Measurements from ENCODE around the gene VSTM2L. TPM values are rescaled to one million over a fixed set of nuclear protein-coding genes. Genes with fewer than 3 reads are reported as not detected.

Gene VSTM2L
- polyA plus RNA-seq, 2 of the 4 experiments (the other 2 are of a cell fraction), result 2.0 to 5.8 TPM

DNA sequence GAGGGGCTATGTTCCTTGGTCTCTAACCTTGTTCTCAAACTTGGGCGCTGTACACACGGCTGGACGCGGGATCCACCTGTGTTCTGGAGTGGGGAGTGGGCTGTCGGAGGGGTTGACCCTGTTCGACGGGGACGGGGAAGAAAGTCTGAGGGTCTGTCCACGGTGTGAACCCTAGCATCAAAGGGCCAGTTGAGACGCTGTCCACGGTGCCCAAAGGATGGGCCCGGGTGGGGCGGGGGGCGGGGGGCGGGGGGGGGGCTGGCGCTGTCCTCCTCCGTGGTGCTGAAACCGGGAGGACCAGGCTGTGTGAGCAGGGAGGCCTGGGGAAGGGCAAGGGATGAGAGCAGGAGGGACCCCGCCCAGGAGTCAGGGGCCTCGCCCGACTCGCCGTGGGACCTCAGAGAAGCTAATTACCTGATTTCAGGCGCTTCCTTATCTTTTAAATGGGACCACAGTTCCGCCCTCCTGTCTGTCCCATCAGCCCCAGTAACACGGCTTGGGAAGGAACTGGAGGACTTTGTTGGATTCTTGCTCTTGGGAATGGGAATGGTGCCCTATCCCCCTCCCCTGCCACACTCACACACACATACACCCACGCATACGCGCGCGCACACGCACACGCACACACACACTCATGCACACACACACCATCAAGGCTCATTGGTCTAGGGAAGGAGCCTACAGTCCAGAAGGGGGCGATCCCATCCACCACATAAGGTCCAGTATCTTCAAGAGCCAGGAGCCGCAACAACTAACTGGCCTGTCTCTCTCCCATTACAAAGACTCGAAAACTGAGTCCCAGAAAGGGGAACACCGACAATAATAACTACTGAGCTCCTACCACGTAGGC lies 1.0 kb upstream of the VSTM2L start (continued):
- TF ChIP-seq, protein P1, sequence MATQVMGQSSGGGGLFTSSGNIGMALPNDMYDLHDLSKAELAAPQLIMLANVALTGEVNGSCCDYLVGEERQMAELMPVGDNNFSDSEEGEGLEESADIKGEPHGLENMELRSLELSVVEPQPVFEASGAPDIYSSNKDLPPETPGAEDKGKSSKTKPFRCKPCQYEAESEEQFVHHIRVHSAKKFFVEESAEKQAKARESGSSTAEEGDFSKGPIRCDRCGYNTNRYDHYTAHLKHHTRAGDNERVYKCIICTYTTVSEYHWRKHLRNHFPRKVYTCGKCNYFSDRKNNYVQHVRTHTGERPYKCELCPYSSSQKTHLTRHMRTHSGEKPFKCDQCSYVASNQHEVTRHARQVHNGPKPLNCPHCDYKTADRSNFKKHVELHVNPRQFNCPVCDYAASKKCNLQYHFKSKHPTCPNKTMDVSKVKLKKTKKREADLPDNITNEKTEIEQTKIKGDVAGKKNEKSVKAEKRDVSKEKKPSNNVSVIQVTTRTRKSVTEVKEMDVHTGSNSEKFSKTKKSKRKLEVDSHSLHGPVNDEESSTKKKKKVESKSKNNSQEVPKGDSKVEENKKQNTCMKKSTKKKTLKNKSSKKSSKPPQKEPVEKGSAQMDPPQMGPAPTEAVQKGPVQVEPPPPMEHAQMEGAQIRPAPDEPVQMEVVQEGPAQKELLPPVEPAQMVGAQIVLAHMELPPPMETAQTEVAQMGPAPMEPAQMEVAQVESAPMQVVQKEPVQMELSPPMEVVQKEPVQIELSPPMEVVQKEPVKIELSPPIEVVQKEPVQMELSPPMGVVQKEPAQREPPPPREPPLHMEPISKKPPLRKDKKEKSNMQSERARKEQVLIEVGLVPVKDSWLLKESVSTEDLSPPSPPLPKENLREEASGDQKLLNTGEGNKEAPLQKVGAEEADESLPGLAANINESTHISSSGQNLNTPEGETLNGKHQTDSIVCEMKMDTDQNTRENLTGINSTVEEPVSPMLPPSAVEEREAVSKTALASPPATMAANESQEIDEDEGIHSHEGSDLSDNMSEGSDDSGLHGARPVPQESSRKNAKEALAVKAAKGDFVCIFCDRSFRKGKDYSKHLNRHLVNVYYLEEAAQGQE (IDR thresholded peaks at IDR 0.05), result peak; percentile 80
- TF ChIP-seq HES2 (IDR thresholded peaks at IDR 0.05), result no peak
- TF ChIP-seq SMC3 (IDR thresholded peaks at IDR 0.05), result peak; percentile 63

GRCh38 chr20:37903317-37904007 lies 535 bp downstream of the VSTM2L start:
- H3K4me1 ChIP-seq, result peaks cover 32% of the 10 kb centered on the region
- ChIA-PET POLR2A (no interaction called here), CTCF (interaction anchor here (0.5 to 1.9 kb wide), 19 partner anchors 9 to 414 kb away, joined by 3 to 7 read pairs (median 4); no protein-coding TSS in a partner anchor)
- WGBS (ENCODE audit: missing lambda C conversion rate), result 38% methylated on average over 39 of the region's 67 CpGs
- DNase-seq (ENCODE audit: low read depth in 1 of 2, low spot score in 1 of 2), result peak; percentile 21 to 41
- FAIRE-seq, result no peak
- H3K4me2 ChIP-seq, result peak overlapping the region; percentile 73
- TF ChIP-seq CTCF (IDR thresholded peaks at IDR 0.05) (peak; percentile 71), FOXS1 (CRISPR knock-in tag; IDR thresholded peaks at IDR 0.05) (no peak), ESRRA (IDR thresholded peaks at IDR 0.05; ENCODE audit: borderline replicate concordance, low read length) (no peak), RAD21 (conservative IDR thresholded peaks at IDR 0.05 in 1 of 2, IDR thresholded peaks at IDR 0.05 in 1 of 2) (0 out of 5 replicates have a peak, but pooled peaks of 1 of the 2 experiments have one; percentile 4), SMC3 (IDR thresholded peaks at IDR 0.05) (peak; percentile 47; the same call in 1 of the 3 replicates)
- ATAC-seq, result peak in 1 of 2 experiments; percentile 7; a peak in 2 of 6 replicates
- no peaks in the 10 kb centered on the region for H3K9me3 ChIP-seq
- H3K4me3 ChIP-seq, result peak overlapping the region; percentile 82
- peak overlapping the region; percentile 85 to 91 for H3K27ac ChIP-seq

- H3K27ac ChIP-seq, result peak overlapping the region in 1 of 2 experiments; percentile 91; a peak in 1 of 6 replicates
- POLR2A ChIA-PET, result no interaction called here
- no peak for FAIRE-seq
- CTCF ChIA-PET, result interaction anchor here (0.5 to 1.9 kb wide), 2 partner anchors 18 to 340 kb away, joined by 3 to 7 read pairs; no protein-coding TSS in a partner anchor
- H3K4me3 ChIP-seq, result no peak overlapping the region; the same call in 2 of the 3 replicates
- no peaks in the 10 kb centered on the region for H3K9me3 ChIP-seq
- H3K4me1 ChIP-seq, result peaks cover 35% of the 10 kb centered on the region
- H3K4me2 ChIP-seq, result peak overlapping the region; percentile 73
- WGBS (ENCODE audit: missing lambda C conversion rate), result 76% methylated on average over 10 of the region's 12 CpGs
- no peak for ATAC-seq
- no peak for DNase-seq (ENCODE audit: low read depth in 1 of 2, low spot score in 1 of 2)
- TF ChIP-seq SMC3 (IDR thresholded peaks at IDR 0.05) (no peak), ESRRA (IDR thresholded peaks at IDR 0.05; ENCODE audit: borderline replicate concordance, low read length) (no peak), PBX3 (IDR thresholded peaks at IDR 0.05) (no peak), FOSL2 (IDR thresholded peaks at IDR 0.05) (no peak), FOSL2 (CRISPR knock-in tag; IDR thresholded peaks at IDR 0.05) (no peak), FOXS1 (CRISPR knock-in tag; IDR thresholded peaks at IDR 0.05) (no peak), POLR2A (IDR thresholded peaks at IDR 0.05; ENCODE audit: low read length) (no peak), RNF2 (IDR thresholded peaks at IDR 0.05; ENCODE audit: borderline replicate concordance, low read depth) (no peak), PHF8 (IDR thresholded peaks at IDR 0.05; ENCODE audit: borderline replicate concordance, low read depth) (no peak), CHD4 (IDR thresholded peaks at IDR 0.05; ENCODE audit: borderline replicate concordance) (no peak), RCOR1 (IDR thresholded peaks at IDR 0.05; ENCODE audit: low read depth, low read length) (no peak), ELK1 (IDR thresholded peaks at IDR 0.05; ENCODE audit: low read depth, low read length) (no peak), TFCP2L1 (CRISPR knock-in tag; IDR thresholded peaks at IDR 0.05) (no peak), EHMT2 (IDR thresholded peaks at IDR 0.05; ENCODE audit: low read depth) (no peak)
- TF ChIP-seq, protein P2, sequence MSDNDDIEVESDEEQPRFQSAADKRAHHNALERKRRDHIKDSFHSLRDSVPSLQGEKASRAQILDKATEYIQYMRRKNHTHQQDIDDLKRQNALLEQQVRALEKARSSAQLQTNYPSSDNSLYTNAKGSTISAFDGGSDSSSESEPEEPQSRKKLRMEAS (IDR thresholded peaks at IDR 0.05), result no peak
Measured at GRCh38 chr20:37904008-37904642, 1.2 kb downstream of the VSTM2L start.
